Liver (tissue), 3 donors: ENCODE results near the gene SLC38A3.
A peak's percentile ranks its signal among the peaks of the same experiment; 100 is the strongest.

Experiments
- GABPA ChIP-seq, 2 donors: IDR thresholded peaks in 1 of 2; conservative IDR thresholded peaks in 1 of 2; 2 replicates each; pipeline ENCODE4 v1.6.1; 2016; ENCODE audit warnings: antibody characterized with exemption in 2 of 2, mild to moderate bottlenecking in 1 of 2, moderate library complexity in 1 of 2
- HNF4G ChIP-seq: IDR thresholded peaks from 2 replicates; pipeline ENCODE4 v1.6.1; 2016; ENCODE audit warnings: antibody characterized with exemption
- RXRA ChIP-seq, 2 donors: IDR thresholded peaks; 2 replicates each; pipeline ENCODE4 v1.6.1; 2017 to 2018; ENCODE audit warnings: antibody characterized with exemption in 2 of 2, mild to moderate bottlenecking in 1 of 2
- TF ChIP-seq, protein P1 (sequence below): IDR thresholded peaks from 2 replicates; pipeline ENCODE4 v1.6.1; 2016; ENCODE audit warnings: antibody characterized with exemption
- TF ChIP-seq, protein P2 (sequence below): fragments of 150-350 bp; IDR thresholded peaks from 2 replicates; pipeline ENCODE4 v1.5.1; 2017; ENCODE audit warnings: improper control_type of control experiment, low read depth, low read length; ENCODE audit not compliant: missing input control
- donor health status: healthy.
- donor health status: healthy.

DNA sequence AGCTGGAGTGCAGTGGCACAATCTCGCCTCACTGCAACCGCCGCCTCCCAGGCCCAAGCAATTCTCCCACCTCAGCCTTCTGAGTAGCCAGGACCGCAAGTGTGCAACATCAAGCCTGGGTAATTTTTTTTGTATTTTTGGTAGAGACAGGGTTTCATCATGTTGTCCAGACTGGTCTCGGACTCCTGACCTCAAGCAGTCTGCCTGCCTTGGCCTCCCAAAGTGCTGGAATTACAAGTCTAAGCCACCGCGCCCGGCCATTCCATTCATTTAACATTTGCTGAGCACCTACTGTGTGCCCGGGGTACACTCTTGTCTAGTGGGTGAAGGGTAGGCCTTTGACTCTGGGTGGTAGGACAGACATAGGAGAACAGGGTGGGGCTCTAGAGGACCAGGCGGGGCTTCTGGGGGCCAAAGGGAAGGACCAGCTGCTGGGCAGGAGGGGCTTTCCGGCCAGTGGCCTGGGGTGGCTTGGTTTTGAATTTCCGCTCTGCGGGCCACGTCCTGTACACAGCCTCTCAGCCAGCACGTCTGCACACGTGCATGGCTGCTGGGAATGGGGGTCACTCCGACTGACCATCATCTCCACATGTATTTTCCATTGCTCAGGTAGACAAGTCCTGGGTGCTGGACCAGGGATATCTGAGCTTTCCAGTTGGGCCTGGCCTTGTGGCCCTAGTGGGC lies 2.4 kb downstream of the SLC38A3 start:
- TF ChIP-seq, protein P1, sequence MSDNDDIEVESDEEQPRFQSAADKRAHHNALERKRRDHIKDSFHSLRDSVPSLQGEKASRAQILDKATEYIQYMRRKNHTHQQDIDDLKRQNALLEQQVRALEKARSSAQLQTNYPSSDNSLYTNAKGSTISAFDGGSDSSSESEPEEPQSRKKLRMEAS, result no peak
- TF ChIP-seq, protein P2, sequence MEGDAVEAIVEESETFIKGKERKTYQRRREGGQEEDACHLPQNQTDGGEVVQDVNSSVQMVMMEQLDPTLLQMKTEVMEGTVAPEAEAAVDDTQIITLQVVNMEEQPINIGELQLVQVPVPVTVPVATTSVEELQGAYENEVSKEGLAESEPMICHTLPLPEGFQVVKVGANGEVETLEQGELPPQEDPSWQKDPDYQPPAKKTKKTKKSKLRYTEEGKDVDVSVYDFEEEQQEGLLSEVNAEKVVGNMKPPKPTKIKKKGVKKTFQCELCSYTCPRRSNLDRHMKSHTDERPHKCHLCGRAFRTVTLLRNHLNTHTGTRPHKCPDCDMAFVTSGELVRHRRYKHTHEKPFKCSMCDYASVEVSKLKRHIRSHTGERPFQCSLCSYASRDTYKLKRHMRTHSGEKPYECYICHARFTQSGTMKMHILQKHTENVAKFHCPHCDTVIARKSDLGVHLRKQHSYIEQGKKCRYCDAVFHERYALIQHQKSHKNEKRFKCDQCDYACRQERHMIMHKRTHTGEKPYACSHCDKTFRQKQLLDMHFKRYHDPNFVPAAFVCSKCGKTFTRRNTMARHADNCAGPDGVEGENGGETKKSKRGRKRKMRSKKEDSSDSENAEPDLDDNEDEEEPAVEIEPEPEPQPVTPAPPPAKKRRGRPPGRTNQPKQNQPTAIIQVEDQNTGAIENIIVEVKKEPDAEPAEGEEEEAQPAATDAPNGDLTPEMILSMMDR, result no peak
- no peak for TF ChIP-seq GABPA (IDR thresholded peaks at IDR 0.05 in 1 of 2, conservative IDR thresholded peaks at IDR 0.05 in 1 of 2)
- TF ChIP-seq HNF4G, result no peak
- peak; percentile 22 to 41 for TF ChIP-seq RXRA (IDR thresholded peaks at IDR 0.05)
